Caco-2 (cell line): ENCODE results near the gene SERPINB7. TPM values are rescaled to one million over a fixed set of nuclear protein-coding genes. Genes with fewer than 3 reads are reported as not detected.
"Not testable (repeated sequence)": the region's sequence is repeated elsewhere in the genome, so short reads cannot be mapped to it uniquely, and the experiment has no call there.

ENCODE experiments used
- BruUV-seq: library from RNA; stranded (reverse); fragments of 400-500 nt; replicated peaks from 2 replicates; lab custom pipeline; 2021; lab: Mats Ljungman, UMichigan
- CTCF ChIA-PET: fragments of 300-600 bp; sonication (Branson Sonifier 250); formaldehyde crosslinking; loops from one replicate; lab custom pipeline; 2022; ENCODE audit warnings: antibody characterized with exemption; lab: Charles Lee
- POLR2A ChIA-PET: fragments of 300-600 bp; sonication (Branson Sonifier 250); formaldehyde crosslinking; loops from one replicate; lab custom pipeline; 2022; ENCODE audit warnings: antibody characterized with exemption; lab: Charles Lee
- DNase-seq, 2 experiments: peaks; one replicate each; pipeline versions ENCODE4 v3.0.0 to v3.0.0-alpha.2; 2020 to 2022
- H3K27me3 ChIP-seq: replicated peaks from 2 replicates; pipeline ENCODE4 v1.6.0; 2011; ENCODE audit warnings: low read length; ENCODE audit not compliant: control insufficient read depth, insufficient read depth
- H3K36me3 ChIP-seq: 2 replicates; pipeline ENCODE4 v1.5.1; 2011; ENCODE audit warnings: low read length; ENCODE audit not compliant: control insufficient read depth, insufficient read depth
- H3K4me1 ChIP-seq: fragments of 250-450 bp; sonication (Bioruptor Pico); 2 replicates; pipeline ENCODE4 v1.5.1; 2020; ENCODE audit warnings: mild to moderate bottlenecking
- H3K4me3 ChIP-seq: 2 replicates; pipeline ENCODE4 v1.5.1; 2011; ENCODE audit warnings: low read depth, mild to moderate bottlenecking, control low read depth, low read length
- H3K9me3 ChIP-seq: fragments of 250-450 bp; sonication (Bioruptor Pico); 2 replicates; pipeline ENCODE4 v1.5.1; 2020; ENCODE audit warnings: mild to moderate bottlenecking, moderate library complexity
- H3K27ac Mint-ChIP-seq: one replicate; pipeline ENCODE4 v1.8.0; 2022; ENCODE audit warnings: mixed read lengths; ENCODE audit not compliant: unreplicated experiment
- H3K27me3 Mint-ChIP-seq: one replicate; pipeline ENCODE4 v1.8.0; 2022; ENCODE audit warnings: mixed read lengths; ENCODE audit not compliant: insufficient read depth, unreplicated experiment
- H3K36me3 Mint-ChIP-seq: one replicate; pipeline ENCODE4 v1.8.0; 2022; ENCODE audit warnings: mild to moderate bottlenecking, mixed read lengths; ENCODE audit not compliant: insufficient read depth, unreplicated experiment
- H3K4me1 Mint-ChIP-seq: one replicate; pipeline ENCODE4 v1.8.0; 2022; ENCODE audit warnings: low read depth, mixed read lengths; ENCODE audit not compliant: unreplicated experiment
- H3K4me3 Mint-ChIP-seq: one replicate; pipeline ENCODE4 v1.8.0; 2022; ENCODE audit warnings: mild to moderate bottlenecking, moderate library complexity, mixed read lengths; ENCODE audit not compliant: unreplicated experiment
- H3K9me3 Mint-ChIP-seq: one replicate; pipeline ENCODE4 v1.8.0; 2022; ENCODE audit warnings: mixed read lengths; ENCODE audit not compliant: unreplicated experiment
- CTCF ChIP-seq, 2 experiments: fragments of 200-600 bp in 1 of 2; IDR thresholded peaks; 1 replicate in 1 of 2; 2 replicates in 1 of 2; pipeline versions ENCODE4 v1.5.1 to v1.8.0; 2011 to 2022; ENCODE audit warnings: antibody characterized with exemption in 1 of 2, control low read depth in 1 of 2, inconsistent platforms in 1 of 2, low read depth in 1 of 2, low read length in 1 of 2, mild to moderate bottlenecking in 1 of 2, moderate library complexity in 1 of 2; ENCODE audit not compliant: insufficient read depth in 1 of 2, severe bottlenecking in 1 of 2, unreplicated experiment in 1 of 2
- intact Hi-C: fragments of 100-400 bp; cut with micrococcal nuclease; formaldehyde crosslinking; loops from one replicate; pipeline ENCODE4 v1.10.0; 2022; ENCODE audit not compliant: unreplicated experiment
- total RNA-seq: library from RNA; stranded (reverse); gene quantifications from 2 replicates; pipeline ENCODE4 v1.2.3, GENCODE V29; 2022

The SERPINB7 gene
- total RNA-seq, 1 experiment from 2014 or later = not detected

GRCh38 chr18:63753676-63754075, 21.5 kb upstream of the SERPINB7 start:
- no peaks in the 10 kb centered on the region for H3K27me3 Mint-ChIP-seq
- no peaks in the 10 kb centered on the region for H3K27me3 ChIP-seq
- CTCF ChIA-PET = no interaction called here
- no peak overlapping the region for H3K4me3 ChIP-seq
- no peak for TF ChIP-seq CTCF (IDR thresholded peaks at IDR 0.05; ENCODE audit: insufficient read depth in 1 of 2, low read depth in 1 of 2, low read length in 1 of 2, severe bottlenecking in 1 of 2, unreplicated experiment in 1 of 2)
- intact Hi-C loops = no loop called here
- POLR2A ChIA-PET = no interaction called here
- no peaks in the 10 kb centered on the region for H3K4me1 Mint-ChIP-seq
- H3K27ac Mint-ChIP-seq = no peak overlapping the region
- H3K4me3 Mint-ChIP-seq = no peak overlapping the region
- no TSS peak for BruUV-seq
- no peaks in the 10 kb centered on the region for H3K36me3 Mint-ChIP-seq
- H3K4me1 ChIP-seq = no peaks in the 10 kb centered on the region
- H3K9me3 Mint-ChIP-seq = peaks cover 9% of the 10 kb centered on the region
- DNase-seq = no peak
- no peaks in the 10 kb centered on the region for H3K36me3 ChIP-seq
- H3K9me3 ChIP-seq = no peaks in the 10 kb centered on the region

GRCh38 chr18:63757541-63757940, 17.7 kb upstream of the SERPINB7 start:
- Mint-ChIP-seq H3K9me3 (peaks cover 23% of the 10 kb centered on the region), H3K27me3 (no peaks in the 10 kb centered on the region), H3K4me1 (no peaks in the 10 kb centered on the region), H3K4me3 (no peak overlapping the region), H3K27ac (no peak overlapping the region), H3K36me3 (peaks cover 6% of the 10 kb centered on the region)
- DNase-seq = no peak
- Histone ChIP-seq H3K27me3 (no peaks in the 10 kb centered on the region), H3K4me3 (no peak overlapping the region), H3K36me3 (no peaks in the 10 kb centered on the region), H3K9me3 (no peaks in the 10 kb centered on the region), H3K4me1 (no peaks in the 10 kb centered on the region)
- no peak for TF ChIP-seq CTCF (IDR thresholded peaks at IDR 0.05; ENCODE audit: insufficient read depth in 1 of 2, low read depth in 1 of 2, low read length in 1 of 2, severe bottlenecking in 1 of 2, unreplicated experiment in 1 of 2)
- POLR2A ChIA-PET = no interaction called here
- CTCF ChIA-PET = no interaction called here
- intact Hi-C loops = no loop called here
- BruUV-seq = no TSS peak

- H3K36me3 Mint-ChIP-seq = peaks cover 6% of the 10 kb centered on the region
- intact Hi-C loops = no loop called here
Observed at GRCh38 chr18:63758615-63759240, 16.5 kb upstream of the SERPINB7 start.

GRCh38 chr18:63759786-63760185, 15.4 kb upstream of the SERPINB7 start:
- DNase-seq, H3K27me3 Mint-ChIP-seq, H3K27me3 ChIP-seq, H3K36me3 Mint-ChIP-seq, H3K27ac Mint-ChIP-seq, H3K4me1 ChIP-seq, H3K4me3 ChIP-seq, H3K4me3 Mint-ChIP-seq, intact Hi-C loops, POLR2A ChIA-PET, H3K9me3 ChIP-seq, H3K36me3 ChIP-seq, CTCF ChIA-PET, H3K4me1 Mint-ChIP-seq, BruUV-seq: not testable (repeated sequence)
- H3K9me3 Mint-ChIP-seq = peaks cover 23% of the 10 kb centered on the region

More at GRCh38 chr18:63758615-63759240, 16.5 kb upstream of the SERPINB7 start:
- H3K4me1 ChIP-seq = no peaks in the 10 kb centered on the region
- H3K4me3 ChIP-seq = no peak overlapping the region
- Mint-ChIP-seq H3K9me3 (peaks cover 23% of the 10 kb centered on the region), H3K27me3 (no peaks in the 10 kb centered on the region), H3K4me3 (no peak overlapping the region), H3K4me1 (no peaks in the 10 kb centered on the region), H3K27ac (no peak overlapping the region)
- no peak for DNase-seq
- BruUV-seq = no TSS peak
- no peaks in the 10 kb centered on the region for H3K27me3 ChIP-seq
- no peaks in the 10 kb centered on the region for H3K9me3 ChIP-seq
- CTCF ChIA-PET = no interaction called here
- POLR2A ChIA-PET = no interaction called here
- TF ChIP-seq CTCF (IDR thresholded peaks at IDR 0.05; ENCODE audit: insufficient read depth in 1 of 2, low read depth in 1 of 2, low read length in 1 of 2, severe bottlenecking in 1 of 2, unreplicated experiment in 1 of 2) = no peak
- H3K36me3 ChIP-seq = no peaks in the 10 kb centered on the region
